GM15510 (cell line): ENCODE measurements around the gene GBP1.

Experiments
- POLR2A ChIP-seq: IDR thresholded peaks from 3 replicates; pipeline ENCODE4 v1.6.1; 2011; ENCODE audit warnings: borderline replicate concordance; ENCODE audit not compliant: insufficient read length; ENCODE audit errors: extremely low read depth

The GBP1 gene

GRCh38 chr1:89068291-89068690, 3.3 kb upstream of the GBP1 start:
- no peak for TF ChIP-seq POLR2A

DNA sequence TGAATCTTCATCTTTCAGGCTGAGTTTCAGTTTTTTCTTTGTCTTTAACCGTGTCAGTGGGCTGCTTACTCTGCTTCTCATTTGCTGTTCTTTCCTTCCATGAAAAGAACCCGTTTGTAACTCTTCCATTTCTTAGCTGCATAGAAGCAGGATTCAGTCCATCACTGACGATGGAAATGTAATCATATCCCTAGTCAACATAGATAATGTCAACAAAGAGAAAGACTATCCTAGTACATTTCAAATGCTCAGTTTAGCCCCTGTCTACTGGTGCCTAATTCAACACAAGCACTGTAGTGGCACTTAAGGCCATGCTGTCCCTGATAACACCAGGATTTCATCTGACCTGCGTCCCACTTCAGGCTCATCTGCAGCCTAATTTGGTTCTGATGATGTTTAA, 376 bp downstream of the GBP1 start:
- no peak for TF ChIP-seq POLR2A

- no peak for TF ChIP-seq POLR2A
Observed at GRCh38 chr1:89063094-89063493, 1.9 kb downstream of the GBP1 start.

GRCh38 chr1:89060091-89060490, 4.9 kb downstream of the GBP1 start:
- TF ChIP-seq POLR2A: no peak

- no peak for TF ChIP-seq POLR2A
Observed at GRCh38 chr1:89051955-89052312, 13.1 kb downstream of the GBP1 start.

- TF ChIP-seq POLR2A: no peak
Observed at GRCh38 chr1:89051300-89051954, 13.6 kb downstream of the GBP1 start.

DNA sequence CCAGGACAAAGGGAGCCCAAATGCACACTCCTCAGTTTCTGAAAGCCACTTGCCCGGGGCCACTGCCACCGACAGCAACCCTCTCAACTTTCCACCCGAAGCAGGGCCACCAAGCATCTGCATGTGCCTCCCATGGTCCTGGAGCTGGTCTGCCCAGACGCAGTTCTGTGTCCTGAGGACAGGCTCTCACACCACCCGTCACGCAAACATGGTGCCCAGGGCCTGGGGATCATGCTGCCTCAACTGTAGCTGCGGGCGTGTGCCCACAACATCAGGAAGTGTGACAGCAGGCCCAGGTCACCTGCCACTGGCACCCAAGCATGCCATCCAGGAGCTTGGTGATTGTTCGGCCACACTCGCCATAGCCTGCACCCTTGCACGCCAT, 14.4 kb downstream of the GBP1 start:
- no peak for TF ChIP-seq POLR2A

DNA sequence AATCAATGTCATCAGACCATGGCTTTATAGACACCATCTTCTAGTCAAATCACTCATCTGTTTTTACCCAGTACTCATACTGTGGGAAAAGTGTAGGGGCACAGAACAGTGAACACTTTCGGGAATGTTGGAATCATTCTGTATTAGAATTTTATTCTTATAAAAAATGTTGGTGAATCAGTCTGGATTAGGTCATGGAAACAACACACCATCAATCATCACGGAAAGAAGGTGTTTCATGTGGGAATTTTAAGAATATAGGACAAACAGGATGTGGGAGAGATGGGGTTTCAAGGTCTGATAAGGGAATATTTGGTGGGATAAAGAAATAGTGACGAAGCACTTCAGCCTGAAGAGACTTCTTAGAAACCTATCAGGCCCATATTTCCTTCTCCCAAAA, 17.3 kb downstream of the GBP1 start:
- TF ChIP-seq POLR2A: no peak

DNA sequence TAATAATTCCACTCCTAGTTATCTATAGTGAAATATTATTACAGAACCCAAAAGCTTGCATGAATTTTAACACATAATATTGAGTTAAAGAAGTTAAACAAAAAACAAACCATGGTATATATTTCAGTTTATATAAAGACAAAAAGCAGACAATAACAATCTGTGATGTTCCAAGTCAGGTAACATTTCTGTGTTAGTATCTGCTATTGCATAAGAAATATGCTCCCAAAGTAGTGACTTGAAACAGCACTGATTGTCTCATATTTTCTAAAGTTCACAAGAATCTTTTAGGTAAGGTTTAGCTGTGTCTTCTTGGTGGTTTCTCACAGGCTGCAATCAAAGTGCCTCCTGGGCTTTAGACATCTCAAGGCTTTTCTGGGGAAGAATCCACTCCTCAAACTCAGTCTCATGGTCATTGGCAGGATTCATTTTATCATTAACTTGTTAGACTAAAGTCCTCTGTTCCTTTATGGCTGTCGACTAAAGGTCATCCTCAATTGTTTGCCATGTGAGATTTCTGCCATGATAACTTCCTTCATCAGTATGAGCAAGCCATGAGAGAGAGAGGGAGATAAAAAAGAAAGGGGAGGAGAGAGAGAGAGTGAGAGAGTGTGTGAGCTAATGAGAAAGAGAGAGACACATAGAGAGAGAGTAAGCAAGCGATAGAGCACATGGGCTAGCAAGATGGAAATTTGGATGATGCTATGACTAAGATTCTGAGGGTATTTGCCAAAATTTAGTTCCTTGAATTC, 19.9 kb downstream of the GBP1 start:
- no peak for TF ChIP-seq POLR2A

DNA sequence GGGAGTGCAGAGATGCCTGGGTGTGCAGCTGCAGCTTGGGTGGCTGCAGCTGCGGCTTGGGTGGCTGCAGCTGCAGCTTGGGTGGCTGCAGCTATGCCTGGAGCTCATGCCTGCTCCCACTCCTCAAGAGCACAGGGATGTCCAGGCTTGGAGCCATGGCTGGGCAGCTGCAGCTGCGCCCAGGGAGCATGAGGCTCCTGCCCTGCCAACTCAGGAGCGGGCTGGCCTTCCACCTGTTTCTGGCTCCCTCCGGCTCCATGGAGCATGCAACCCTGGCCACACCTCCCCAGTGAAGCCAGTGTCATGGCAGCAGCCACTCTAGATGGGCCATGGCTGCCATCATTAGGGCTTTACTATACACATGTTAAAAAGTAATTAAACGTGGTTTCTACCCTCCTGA, 21.1 kb downstream of the GBP1 start:
- no peak for TF ChIP-seq POLR2A

DNA sequence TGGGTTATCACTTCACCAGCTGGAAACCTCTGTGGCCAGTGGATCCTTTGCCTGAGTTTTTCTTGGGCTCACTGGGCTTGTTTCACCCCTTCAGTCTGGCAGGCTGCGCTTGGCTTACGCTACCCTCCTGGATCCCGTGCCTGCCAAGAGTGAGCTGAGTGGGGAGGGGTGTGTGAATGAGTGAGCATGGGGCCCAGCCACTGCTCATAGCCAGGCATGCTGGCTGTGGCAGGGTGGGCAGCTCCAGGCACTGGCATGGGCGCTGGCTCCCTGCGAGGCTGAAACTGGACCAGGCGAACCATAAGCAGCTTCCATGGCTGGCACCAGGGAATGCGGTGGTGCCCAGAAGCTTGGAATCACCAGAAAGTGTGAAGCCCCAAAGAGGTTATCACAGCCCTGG, 22.5 kb downstream of the GBP1 start:
- no peak for TF ChIP-seq POLR2A

GRCh38 chr1:89041721-89042120, 23.3 kb downstream of the GBP1 start:
- no peak for TF ChIP-seq POLR2A

DNA sequence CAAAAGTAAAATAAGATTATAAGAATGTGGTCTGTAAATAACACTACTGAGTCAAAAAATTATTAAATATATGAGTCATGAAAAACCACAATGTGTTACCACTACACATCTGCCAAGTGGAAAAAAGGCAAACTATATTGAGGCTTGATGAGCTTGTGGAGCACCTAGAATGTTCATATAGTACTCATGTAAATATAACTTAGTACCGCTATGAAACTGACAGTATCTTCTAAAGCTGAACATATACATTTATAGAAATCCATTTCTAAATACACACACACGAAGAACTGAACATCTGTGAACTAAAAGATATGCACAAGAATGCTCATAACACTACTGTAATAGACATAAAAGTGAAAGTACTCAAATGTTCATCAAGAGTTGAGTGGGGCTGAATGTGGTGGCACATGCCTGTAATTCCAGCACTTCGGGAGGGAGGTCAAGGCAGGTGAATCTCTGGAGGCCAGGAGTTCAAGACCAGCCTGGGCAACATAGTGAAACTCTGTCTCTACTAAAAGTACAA, 23.8 kb downstream of the GBP1 start:
- TF ChIP-seq POLR2A: no peak

DNA sequence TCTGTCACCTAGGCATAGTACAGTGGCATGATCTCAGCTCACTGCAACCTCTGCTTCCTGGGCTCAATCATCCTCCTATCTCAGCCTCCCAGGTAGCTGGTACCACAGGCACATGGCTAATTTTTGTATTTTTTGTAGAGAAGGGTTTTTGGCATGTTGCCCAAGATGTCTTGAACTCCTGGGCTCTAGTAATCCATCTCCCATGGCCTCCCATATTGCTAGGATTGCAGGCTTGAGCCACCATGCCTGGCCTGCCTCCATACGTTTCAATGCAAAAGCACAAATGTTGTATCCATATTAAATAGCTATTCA, 24.7 kb downstream of the GBP1 start:
- TF ChIP-seq POLR2A: no peak

GRCh38 chr1:89037186-89037585, 27.8 kb downstream of the GBP1 start:
- no peak for TF ChIP-seq POLR2A

DNA sequence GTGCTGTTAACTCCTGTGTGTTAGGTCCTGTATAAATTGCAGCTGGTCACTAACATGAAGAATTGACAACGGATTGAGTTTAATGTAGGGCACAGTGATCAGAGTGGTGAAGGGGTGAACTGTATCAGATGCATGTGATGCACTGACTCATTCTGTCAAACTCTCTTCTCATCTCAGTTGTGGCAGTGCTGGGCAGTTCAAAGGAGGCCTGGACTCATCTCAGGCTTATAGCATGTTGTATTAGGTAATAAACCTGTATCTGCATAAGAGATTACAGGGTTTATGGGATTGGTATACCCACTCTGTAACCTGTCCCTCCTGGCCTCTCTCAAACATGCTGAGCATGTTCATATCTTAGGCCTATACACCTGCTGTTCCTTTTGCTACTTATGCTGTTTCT, 29.9 kb downstream of the GBP1 start:
- TF ChIP-seq POLR2A: no peak

DNA sequence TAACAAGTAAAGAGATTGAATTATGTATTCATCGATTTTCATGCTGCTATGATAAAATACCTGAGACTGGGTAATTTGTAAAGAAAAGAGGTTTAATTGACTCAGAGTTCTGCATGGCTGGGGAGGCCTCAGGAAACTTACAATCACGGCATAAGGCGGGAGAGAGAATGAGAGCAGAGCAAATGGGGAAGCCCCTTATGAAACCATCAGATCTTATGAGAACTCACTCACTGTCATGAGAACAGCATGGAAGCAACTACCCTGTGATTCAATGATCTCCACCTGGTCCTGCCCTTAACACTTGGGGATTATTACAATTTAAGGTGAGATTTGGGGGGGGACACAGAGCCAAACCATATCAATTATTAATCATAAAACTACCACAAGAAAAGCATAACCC, 39.1 kb downstream of the GBP1 start:
- no peak for TF ChIP-seq POLR2A

GRCh38 chr1:89023026-89023425, 42.0 kb downstream of the GBP1 start:
- TF ChIP-seq POLR2A: no peak
